Measurements from ENCODE around the gene PCDH7. TPM values are rescaled to one million over a fixed set of nuclear protein-coding genes. Genes with fewer than 3 reads are reported as not detected.
A peak's percentile ranks its signal among the peaks of the same experiment; 100 is the strongest.

The PCDH7 gene, protein sequence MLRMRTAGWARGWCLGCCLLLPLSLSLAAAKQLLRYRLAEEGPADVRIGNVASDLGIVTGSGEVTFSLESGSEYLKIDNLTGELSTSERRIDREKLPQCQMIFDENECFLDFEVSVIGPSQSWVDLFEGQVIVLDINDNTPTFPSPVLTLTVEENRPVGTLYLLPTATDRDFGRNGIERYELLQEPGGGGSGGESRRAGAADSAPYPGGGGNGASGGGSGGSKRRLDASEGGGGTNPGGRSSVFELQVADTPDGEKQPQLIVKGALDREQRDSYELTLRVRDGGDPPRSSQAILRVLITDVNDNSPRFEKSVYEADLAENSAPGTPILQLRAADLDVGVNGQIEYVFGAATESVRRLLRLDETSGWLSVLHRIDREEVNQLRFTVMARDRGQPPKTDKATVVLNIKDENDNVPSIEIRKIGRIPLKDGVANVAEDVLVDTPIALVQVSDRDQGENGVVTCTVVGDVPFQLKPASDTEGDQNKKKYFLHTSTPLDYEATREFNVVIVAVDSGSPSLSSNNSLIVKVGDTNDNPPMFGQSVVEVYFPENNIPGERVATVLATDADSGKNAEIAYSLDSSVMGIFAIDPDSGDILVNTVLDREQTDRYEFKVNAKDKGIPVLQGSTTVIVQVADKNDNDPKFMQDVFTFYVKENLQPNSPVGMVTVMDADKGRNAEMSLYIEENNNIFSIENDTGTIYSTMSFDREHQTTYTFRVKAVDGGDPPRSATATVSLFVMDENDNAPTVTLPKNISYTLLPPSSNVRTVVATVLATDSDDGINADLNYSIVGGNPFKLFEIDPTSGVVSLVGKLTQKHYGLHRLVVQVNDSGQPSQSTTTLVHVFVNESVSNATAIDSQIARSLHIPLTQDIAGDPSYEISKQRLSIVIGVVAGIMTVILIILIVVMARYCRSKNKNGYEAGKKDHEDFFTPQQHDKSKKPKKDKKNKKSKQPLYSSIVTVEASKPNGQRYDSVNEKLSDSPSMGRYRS (N-terminal part only)
- total RNA-seq (100 to 1,000 TPM in 4 of 10 donors, 10 to 100 TPM in 6; 13.4 to 164 (median 78.6) TPM), polyA plus RNA-seq (10 to 100 TPM in 1 of 2 donors, 1 to 10 TPM in 1; 9.4 to 12.2 TPM)
- long read RNA-seq, donor 1, full-length matches to known transcripts = 18 of 28 reads
- long read RNA-seq, donor 1, partial matches to known transcripts = 0 of 28 reads
- long read RNA-seq, donor 1, other reads (novel, unspliced or antisense) = 10 of 28 reads
- long read RNA-seq, donor 2, full-length matches to known transcripts = 15 of 21 reads
- long read RNA-seq, donor 2, partial matches to known transcripts = 1 of 21 reads
- long read RNA-seq, donor 2, other reads (novel, unspliced or antisense) = 5 of 21 reads
- long read RNA-seq, donor 3, full-length matches to known transcripts = 6 of 8 reads
- long read RNA-seq, donor 3, partial matches to known transcripts = 0 of 8 reads
- long read RNA-seq, donor 3, other reads (novel, unspliced or antisense) = 2 of 8 reads

DNA sequence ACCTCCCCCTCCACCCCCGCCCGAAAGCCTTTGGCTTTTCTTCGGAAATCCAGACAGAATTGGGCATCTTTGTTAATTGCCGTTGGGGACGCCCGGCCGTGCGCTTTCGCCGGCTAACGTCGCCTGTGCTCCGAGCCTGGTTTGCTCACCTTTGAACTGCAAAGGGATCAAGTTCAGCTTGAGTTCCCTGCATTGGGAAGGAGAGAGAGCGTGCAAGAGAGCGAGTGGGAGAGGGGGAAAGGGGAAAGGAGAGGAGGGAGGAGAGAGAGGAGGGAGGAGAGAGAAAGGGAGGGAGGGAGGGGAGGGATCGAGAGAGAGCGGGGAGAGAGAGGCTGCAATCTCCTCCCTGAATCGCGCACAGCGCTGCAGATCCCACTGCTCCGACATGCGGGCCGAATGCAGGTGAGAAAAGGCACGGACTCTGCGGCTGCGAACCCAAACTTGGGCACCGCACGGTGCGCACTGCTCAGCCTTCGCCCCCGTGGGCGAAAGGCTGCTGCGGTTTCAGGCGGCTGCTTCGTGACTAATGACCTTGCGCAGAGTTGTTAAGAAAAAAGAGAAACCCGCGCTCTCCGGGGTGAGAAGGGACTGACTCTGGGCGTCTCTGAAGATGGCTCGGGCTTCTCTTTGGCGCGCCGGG is at the start of gene PCDH7:
PCDH7 (plus strand) TSS at position 349 of the 640 bp plus-strand sequence. CDS start 1,054 bp downstream, outside the sequence.
- H3K9me3 ChIP-seq = no peaks in the 10 kb centered on the region
- peaks cover 0 to 45% (median 26%) of the 10 kb centered on the region in 9 donors for H3K4me1 ChIP-seq
- ATAC-seq (peak; percentile 9 to 65 (median 44)), DNase-seq (peak; percentile 23 to 24)
- peak within 1 kb of the TSS in 9 of 10 donors; percentile 32 to 87 (median 72) for H3K27ac ChIP-seq
- no peaks in the 10 kb centered on the region for H3K36me3 ChIP-seq
- H3K27me3 ChIP-seq = peaks cover 0 to 79% (median 63%) of the 10 kb centered on the region in 7 donors
- TF ChIP-seq, protein P1, sequence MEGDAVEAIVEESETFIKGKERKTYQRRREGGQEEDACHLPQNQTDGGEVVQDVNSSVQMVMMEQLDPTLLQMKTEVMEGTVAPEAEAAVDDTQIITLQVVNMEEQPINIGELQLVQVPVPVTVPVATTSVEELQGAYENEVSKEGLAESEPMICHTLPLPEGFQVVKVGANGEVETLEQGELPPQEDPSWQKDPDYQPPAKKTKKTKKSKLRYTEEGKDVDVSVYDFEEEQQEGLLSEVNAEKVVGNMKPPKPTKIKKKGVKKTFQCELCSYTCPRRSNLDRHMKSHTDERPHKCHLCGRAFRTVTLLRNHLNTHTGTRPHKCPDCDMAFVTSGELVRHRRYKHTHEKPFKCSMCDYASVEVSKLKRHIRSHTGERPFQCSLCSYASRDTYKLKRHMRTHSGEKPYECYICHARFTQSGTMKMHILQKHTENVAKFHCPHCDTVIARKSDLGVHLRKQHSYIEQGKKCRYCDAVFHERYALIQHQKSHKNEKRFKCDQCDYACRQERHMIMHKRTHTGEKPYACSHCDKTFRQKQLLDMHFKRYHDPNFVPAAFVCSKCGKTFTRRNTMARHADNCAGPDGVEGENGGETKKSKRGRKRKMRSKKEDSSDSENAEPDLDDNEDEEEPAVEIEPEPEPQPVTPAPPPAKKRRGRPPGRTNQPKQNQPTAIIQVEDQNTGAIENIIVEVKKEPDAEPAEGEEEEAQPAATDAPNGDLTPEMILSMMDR (IDR thresholded peaks at IDR 0.05) = no peak
- WGBS, 2 donors = 1% methylated on average over 44 of the region's 44 CpGs
- intact Hi-C loops (cut with DNase I) = loop anchor here in 2 of 10 donors (5.0 to 10.0 kb wide), 2 partner anchors 302 to 305 kb away; no protein-coding TSS in a partner anchor
- H3K4me3 ChIP-seq = peak within 1 kb of the TSS; percentile 30 to 79 (median 58)

DNA sequence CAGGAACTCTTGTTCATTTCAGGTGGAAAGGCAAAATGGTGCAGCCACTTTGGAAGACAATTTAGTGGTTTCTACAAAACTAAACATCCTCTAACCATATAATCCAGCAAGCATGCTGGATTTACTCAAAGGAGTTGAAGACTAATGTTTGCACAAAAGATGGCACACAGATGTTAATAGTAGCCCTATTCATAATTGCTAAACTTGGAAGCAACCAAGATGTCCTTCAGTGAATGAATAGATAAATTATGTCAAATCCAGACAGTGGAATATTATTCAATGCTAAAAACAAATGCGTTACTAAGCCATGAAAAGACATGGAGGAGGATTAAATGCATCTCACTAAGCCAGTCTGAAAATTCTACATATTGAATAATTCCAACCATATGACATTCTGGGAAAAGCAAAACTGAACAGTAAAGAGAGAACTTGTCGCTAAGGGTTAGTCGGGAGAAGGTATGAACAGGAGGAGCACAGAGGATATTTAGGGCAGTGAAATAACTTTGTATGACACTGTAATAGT is 48.2 kb upstream of the PCDH7 start:
- TF ChIP-seq, protein P1 (IDR thresholded peaks at IDR 0.05) = no peak
- ATAC-seq (no peak), DNase-seq (no peak)
- H3K27ac ChIP-seq = no peak overlapping the region
- H3K4me1 ChIP-seq = no peaks in the 10 kb centered on the region
- no peaks in the 10 kb centered on the region for H3K27me3 ChIP-seq
- H3K9me3 ChIP-seq = peaks cover 0 to 6% (median 0%) of the 10 kb centered on the region in 11 donors
- intact Hi-C loops (cut with DNase I) = no loop called here
- no peaks in the 10 kb centered on the region for H3K36me3 ChIP-seq
- WGBS, 2 donors = 95 to 96% methylated on average over 3 of the region's 3 CpGs
- H3K4me3 ChIP-seq = no peak overlapping the region

DNA sequence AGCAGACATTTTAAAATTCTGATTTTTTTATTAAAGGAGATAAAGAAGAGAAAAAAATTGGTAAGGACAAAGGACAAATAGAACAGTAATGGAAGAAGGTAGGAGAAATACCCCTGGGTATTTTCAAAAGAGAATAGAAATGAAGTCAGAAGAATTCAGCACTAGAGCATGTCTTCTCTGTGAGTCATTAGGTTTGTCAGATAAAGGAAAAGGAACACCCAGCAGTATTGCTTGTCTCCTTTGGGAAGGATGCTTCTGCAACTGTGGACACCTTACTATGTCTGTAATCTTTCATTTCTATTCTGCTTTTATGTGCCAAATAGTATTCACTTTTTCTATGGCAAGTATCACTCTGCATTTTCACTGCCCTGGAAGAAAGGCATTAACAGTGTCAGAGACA is 24.0 kb upstream of the PCDH7 start:
- intact Hi-C loops (cut with DNase I) = no loop called here
- Histone ChIP-seq H3K9me3 (no peaks in the 10 kb centered on the region), H3K4me1 (no peaks in the 10 kb centered on the region), H3K4me3 (no peak overlapping the region), H3K36me3 (no peaks in the 10 kb centered on the region), H3K27ac (no peak overlapping the region), H3K27me3 (no peaks in the 10 kb centered on the region)
- TF ChIP-seq, protein P1 (IDR thresholded peaks at IDR 0.05) = no peak
- ATAC-seq = no peak
- no peak for DNase-seq
